Fibroblast of skin of back (primary cell): ENCODE measurements around the gene AP1G2.
A peak's percentile ranks its signal among the peaks of the same experiment; 100 is the strongest.
"Not testable (repeated sequence)": the region's sequence is repeated elsewhere in the genome, so short reads cannot be mapped to it uniquely, and the experiment has no call there.

Experiments
- DNase-seq: peaks from one replicate; pipeline ENCODE4 v3.0.0-alpha.2; 2013

Gene AP1G2

DNA sequence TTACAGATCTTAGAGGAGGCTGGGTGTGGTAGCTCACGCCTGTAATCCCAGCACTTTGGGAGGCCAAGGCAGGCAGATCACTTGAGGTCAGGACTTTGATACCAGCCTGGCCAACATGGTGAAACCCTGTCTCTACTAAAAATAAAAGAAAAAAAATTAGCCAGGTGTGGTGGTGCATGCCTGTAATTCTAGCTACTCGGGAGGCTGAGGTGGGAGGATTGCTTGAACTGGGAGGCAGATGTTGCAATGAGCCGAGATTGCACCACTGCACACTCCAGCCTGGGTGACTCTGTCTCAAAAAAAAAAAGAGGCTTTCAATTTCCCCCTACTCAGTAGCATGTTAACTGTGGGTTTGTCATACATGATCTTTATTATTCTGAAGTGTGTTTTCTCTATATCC, 26.6 kb upstream of the AP1G2 start:
- not testable (repeated sequence) for DNase-seq

GRCh38 chr14:23590198-23590597, 22.6 kb upstream of the AP1G2 start:
- no peak for DNase-seq

DNA sequence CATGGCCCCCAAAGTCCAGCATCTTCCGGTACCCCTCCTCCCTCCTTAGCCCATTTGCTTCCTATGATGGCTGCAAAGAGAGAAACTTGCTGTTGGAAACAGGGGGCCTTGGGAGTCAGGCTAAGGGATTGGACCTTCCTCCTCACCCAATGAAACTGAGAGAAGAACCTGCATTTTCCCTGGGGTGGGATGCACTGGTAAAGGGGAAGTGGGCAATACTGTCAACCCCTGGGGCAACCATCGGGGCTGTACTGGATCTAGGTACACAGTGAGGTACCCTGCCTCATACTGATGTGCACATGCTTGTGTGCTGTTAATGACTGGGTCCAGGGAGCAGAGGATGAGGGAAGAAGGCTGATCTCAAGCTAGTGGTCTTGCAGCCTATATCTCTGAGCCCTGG, 22.0 kb upstream of the AP1G2 start:
- no peak for DNase-seq

DNA sequence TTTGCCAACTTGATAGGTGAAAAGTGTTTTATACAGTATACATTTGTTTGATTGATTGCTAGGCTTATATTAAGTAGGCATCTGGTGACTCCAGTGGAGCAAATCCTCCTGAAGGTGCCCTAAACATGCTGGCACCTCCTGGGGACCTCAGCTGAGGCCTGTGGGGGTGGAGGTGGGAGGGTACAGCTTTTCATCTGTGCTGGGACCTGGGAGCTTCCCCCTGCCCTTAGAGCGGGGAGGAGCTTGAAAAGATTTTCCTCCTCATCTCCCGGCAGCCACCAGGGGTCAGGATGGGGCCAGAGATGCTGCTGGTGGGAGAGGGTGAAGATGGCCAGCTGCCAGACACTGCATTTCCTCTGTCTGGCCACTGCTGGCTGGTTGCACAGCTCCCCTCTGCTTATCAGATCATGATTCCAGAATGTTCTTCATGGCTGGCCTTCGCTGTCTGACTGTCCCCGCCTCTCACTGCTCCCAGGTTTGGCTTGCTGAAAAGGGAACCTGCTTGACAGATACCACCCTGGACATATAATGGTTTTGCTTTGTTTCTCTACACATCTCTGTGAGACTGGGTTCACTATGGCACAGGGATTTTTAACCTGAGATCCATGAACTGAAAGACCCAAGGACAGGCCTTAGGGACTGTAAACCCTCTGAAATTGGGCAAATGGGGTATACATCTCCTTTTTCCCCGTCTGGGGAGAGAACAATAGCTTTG, 21.4 kb upstream of the AP1G2 start:
- peak; percentile 85 for DNase-seq

GRCh38 chr14:23584527-23585203, 17.1 kb upstream of the AP1G2 start:
- DNase-seq: not testable (repeated sequence)

GRCh38 chr14:23583761-23584526, 16.4 kb upstream of the AP1G2 start:
- DNase-seq: not testable (repeated sequence)

DNA sequence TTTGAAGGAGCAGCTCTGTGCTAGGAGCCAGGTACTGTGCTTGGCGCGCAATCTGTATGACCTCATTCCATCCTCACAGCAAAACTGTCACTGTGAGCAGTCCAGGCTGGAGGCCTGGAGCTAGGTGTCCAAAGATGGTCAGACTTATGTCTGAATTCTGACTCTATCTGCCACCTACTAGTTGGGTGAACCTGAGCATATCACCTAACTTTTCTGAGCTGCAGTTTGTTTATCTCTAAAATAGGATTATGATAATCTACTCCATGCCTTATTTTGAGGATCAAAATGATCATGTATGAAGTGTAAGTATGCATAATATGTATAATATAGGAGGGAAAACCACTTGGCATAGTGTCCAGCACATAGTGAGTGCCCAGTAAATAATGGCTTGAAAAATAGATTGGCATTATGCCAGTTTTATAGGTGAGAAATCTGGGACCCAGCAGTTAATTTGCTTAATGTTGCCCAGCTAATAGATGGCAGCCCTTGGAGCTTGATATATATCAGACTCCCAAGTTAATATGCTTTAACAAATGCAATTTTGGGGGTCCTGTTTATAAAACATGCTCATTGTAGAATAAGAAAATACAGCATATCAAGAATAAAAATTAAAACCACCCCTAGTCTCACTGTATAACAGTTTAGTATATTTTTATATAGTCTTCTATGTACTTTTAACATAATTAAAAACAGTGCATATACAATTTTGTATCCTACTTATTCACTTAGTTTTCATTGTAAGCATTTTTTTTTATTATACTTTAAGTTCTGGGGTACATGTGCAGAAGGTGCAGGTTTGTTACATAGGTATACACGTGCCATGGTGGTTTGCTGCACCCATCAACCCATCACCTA, 15.5 kb upstream of the AP1G2 start:
- no peak for DNase-seq

GRCh38 chr14:23580948-23581281, 13.3 kb upstream of the AP1G2 start:
- no peak for DNase-seq

- no peak for DNase-seq
These were observed 12.7 kb upstream of the AP1G2 start for GRCh38 chr14:23580152-23580926.

DNA sequence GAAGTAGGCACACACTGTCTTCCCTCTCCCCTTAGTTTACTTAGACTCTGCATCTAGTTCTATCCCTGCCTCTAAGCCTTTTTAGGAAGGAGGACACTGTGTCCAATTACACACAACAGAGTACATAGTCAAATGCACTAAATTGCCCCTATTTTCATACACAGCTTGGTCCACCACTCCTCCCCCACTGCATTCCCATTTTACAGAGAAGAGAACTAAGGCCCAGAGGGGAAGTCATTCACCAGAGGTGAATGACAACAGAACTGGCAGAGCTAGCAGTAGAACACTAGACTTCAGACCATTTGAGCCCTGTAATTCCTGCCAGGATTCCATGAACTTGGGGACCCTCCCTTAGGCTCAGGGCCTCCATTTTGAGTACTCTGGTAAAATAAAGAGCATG, 12.1 kb upstream of the AP1G2 start:
- DNase-seq: no peak

DNA sequence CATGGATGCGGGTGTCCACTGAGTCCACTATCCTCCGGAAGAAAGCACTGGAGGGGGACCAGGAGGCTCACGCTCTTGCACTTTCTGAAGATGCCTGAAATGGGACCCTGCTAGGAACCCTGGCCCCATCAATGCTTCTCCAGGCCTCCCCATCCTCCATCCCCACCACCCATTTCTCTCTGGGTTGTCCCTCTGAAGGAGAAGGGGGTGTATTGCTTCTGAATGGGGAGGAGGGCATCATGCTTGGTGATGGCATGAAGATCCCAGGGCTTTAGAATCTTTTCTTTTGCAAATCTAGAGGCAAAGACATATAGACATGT, 11.7 kb upstream of the AP1G2 start:
- no peak for DNase-seq

- DNase-seq: no peak
These were observed 11.1 kb upstream of the AP1G2 start, which contains the start of gene JPH4 for GRCh38 chr14:23578560-23579310. Gene JPH4, minus strand, starts transcription at chr14:23578790. Its CDS starts 1,337 bp downstream, at chr14:23577453.

DNA sequence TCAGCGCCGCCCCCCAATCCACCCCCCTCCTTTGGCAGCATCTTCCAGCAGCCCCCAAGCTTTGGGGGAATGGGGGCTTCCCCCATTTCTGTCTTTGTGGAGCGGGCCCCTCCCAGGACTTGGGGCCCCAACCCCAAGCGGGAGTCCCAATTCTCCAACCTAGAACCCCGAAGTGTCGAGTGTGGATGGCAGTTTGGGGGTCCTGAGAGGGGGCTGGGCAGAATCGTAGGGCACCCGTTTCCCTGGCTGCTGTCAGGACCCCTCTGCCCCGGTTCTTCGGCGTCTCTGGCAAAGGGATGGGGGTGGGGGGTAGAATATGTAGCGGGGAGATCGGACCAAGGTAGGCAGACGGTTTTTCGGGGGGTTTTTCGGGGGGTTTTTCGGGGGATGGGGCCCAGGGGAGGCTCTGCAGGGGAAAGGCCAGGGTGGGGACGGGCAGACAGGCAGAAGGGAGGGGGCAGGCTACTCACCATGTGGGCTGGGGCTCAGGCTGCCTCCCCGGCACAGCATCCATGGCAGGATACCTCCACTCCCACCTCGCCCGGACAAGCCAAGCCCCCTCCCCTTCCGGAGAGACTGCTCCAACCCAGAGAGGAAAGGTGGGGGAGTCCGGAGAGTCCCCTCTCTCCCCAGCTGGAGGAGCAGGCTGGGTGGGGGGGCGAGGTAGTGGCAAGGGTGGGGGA, 10.3 kb upstream of the AP1G2 start:
- DNase-seq: no peak

DNA sequence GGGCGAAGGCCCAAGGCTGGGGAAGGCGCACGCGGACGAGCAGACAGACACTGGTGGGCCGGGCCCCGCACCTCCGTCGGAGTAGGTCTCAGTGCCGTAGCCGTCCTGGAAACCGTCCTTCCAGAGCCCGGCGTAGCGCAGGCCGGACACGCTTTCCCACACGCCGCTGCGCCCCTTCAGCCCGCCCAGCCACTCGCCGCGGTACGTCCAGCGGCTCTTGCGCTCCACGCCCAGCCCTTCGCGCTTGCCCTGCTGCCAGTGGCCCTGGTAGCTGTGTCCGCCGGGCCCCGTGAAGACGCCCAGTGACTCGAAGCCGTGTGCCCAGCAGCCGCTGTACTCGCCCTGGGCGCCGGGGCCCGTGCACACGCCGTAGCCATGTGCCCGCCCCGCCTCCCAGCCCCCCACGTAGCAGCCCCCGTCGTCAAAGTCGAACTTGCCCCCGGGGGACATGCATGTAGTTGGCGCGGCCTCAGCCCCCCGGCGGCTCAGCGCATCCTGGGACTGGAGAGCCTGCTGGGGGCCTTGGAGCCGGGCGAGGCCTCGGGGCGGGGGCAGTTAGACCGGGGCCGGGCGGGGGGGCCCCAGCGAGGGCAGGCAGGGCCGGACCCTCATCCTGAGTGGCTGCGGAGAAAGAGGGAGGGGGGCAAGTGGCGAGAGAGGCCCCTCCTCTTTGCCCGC, 9.6 kb upstream of the AP1G2 start:
- DNase-seq: no peak

DNA sequence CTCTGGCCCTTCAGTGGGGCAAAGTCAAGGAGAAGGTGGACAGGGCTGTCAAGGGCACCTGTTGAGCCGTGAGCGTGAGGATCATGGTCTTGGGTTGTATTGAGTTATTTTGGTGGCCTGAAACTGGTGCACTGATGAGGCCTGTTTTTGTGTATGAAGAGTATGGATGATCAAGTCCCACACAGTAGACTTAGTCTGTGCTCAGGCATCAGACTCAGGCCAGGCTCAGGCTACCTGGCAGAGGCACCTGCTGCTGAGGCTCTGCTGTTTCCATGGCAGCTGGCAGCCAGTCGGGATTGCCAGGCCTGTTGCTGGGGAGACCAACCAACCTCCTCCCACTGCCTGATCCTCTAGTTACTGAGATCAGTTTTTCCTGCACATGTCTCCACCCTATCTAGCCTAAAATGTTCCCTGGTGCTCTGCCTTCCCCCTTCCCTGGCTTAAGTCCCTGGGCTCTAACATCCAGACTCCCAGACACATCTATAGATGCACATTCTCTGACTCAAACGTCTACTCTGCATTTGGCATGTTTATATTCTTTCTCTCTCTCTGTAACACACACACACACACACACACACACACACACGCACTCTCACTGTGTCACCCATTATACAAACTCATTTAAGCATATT, 5.9 kb upstream of the AP1G2 start:
- DNase-seq: no peak

- DNase-seq: no peak
These were observed 5.2 kb upstream of the AP1G2 start for GRCh38 chr14:23572836-23573235.

DNA sequence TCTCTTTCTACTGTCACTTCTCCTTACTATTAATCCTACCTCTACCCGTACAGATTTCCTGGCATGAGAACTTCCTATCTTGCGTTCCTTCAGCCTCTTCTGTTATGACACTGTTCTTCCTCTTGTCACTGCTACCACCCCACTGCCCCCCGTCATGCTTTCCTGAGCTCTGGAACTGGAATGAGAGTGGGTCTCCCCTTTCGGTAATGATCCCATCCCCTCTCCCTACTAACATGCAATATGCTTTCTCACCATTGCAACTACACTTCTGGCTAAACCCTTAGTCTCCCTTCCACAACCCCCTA, 4.9 kb upstream of the AP1G2 start:
- DNase-seq: no peak

- DNase-seq: no peak
These were observed 4.3 kb upstream of the AP1G2 start for GRCh38 chr14:23571701-23572523.
